NB4 (cell line): ENCODE results near the gene KDR.

Experiments used
- DNase-seq: peaks from one replicate; pipeline ENCODE4 v3.0.0; 2010; ENCODE audit warnings: low read depth
- H3K4me3 ChIP-seq: one replicate; pipeline ENCODE4 v1.5.1; 2011; ENCODE audit warnings: mild to moderate bottlenecking, low read depth, low read length, moderate library complexity
- MYC ChIP-seq: IDR thresholded peaks from 2 replicates; pipeline ENCODE4 v1.6.1; 2011; ENCODE audit warnings: low read depth, low read length
- POLR2A ChIP-seq: IDR thresholded peaks from 2 replicates; pipeline ENCODE4 v1.6.1; 2011; ENCODE audit warnings: mild to moderate bottlenecking; ENCODE audit not compliant: insufficient read length; ENCODE audit errors: extremely low read depth
- TF ChIP-seq, protein P1 (sequence below): IDR thresholded peaks from one replicate; pipeline ENCODE4 v1.5.1; 2012; ENCODE audit warnings: low read depth, low read length
- TF ChIP-seq, protein P2 (sequence below): IDR thresholded peaks from 2 replicates; pipeline ENCODE4 v1.6.1; 2011; ENCODE audit warnings: low read depth, low read length

KDR gene

GRCh38 chr4:55086578-55086977, 38.8 kb downstream of the KDR start:
- H3K4me3 ChIP-seq, result no peak overlapping the region
- DNase-seq, result no peak
- no peak for TF ChIP-seq POLR2A
- TF ChIP-seq, protein P1, sequence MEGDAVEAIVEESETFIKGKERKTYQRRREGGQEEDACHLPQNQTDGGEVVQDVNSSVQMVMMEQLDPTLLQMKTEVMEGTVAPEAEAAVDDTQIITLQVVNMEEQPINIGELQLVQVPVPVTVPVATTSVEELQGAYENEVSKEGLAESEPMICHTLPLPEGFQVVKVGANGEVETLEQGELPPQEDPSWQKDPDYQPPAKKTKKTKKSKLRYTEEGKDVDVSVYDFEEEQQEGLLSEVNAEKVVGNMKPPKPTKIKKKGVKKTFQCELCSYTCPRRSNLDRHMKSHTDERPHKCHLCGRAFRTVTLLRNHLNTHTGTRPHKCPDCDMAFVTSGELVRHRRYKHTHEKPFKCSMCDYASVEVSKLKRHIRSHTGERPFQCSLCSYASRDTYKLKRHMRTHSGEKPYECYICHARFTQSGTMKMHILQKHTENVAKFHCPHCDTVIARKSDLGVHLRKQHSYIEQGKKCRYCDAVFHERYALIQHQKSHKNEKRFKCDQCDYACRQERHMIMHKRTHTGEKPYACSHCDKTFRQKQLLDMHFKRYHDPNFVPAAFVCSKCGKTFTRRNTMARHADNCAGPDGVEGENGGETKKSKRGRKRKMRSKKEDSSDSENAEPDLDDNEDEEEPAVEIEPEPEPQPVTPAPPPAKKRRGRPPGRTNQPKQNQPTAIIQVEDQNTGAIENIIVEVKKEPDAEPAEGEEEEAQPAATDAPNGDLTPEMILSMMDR, result no peak
- TF ChIP-seq, protein P2, sequence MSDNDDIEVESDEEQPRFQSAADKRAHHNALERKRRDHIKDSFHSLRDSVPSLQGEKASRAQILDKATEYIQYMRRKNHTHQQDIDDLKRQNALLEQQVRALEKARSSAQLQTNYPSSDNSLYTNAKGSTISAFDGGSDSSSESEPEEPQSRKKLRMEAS, result no peak
- TF ChIP-seq MYC, result no peak

DNA sequence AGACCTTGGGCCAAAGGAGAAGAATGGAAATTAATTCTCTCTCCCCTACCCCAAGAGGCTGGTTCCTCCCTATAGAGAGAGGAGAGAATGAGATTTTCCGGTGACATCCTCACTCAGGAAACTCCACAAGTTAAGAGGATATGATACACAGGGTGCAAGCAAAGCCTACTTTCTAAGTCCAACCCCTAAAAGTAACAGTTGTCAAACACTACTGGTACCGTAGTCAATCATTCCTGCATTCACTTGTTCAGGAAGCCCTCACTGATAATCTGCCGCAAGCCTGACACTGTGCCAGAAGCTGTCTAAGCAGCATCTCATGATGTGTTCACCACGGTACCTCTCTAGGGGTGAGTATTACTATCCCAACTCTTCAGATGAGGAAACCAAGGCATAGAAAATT, 41.7 kb downstream of the KDR start:
- H3K4me3 ChIP-seq, result no peak overlapping the region
- DNase-seq, result no peak
- TF ChIP-seq, protein P1, result no peak
- TF ChIP-seq MYC (no peak), POLR2A (no peak)
- TF ChIP-seq, protein P2, result no peak

GRCh38 chr4:55082756-55083155, 42.6 kb downstream of the KDR start:
- no peak overlapping the region for H3K4me3 ChIP-seq
- TF ChIP-seq MYC (no peak), POLR2A (no peak)
- TF ChIP-seq, protein P1, result no peak
- TF ChIP-seq, protein P2, result no peak

GRCh38 chr4:55080174-55080865, 45.1 kb downstream of the KDR start:
- TF ChIP-seq, protein P2, result no peak
- TF ChIP-seq MYC (no peak), POLR2A (no peak)
- TF ChIP-seq, protein P1, result no peak
- no peak overlapping the region for H3K4me3 ChIP-seq
- no peak for DNase-seq

More at GRCh38 chr4:55082756-55083155, 42.6 kb downstream of the KDR start:
- DNase-seq, result no peak

- TF ChIP-seq POLR2A (no peak), MYC (no peak)
- TF ChIP-seq, protein P1, result no peak
- TF ChIP-seq, protein P2, result no peak
- DNase-seq, result no peak
- no peak overlapping the region for H3K4me3 ChIP-seq
These were observed 45.8 kb downstream of the KDR start for GRCh38 chr4:55079451-55080173.
